RPMI8226 (cell line): ENCODE measurements around the gene ATP6V0E2.

Source experiments
- DNase-seq: peaks from one replicate; pipeline ENCODE4 v3.0.0-alpha.2; 2015

The ATP6V0E2 gene

DNA sequence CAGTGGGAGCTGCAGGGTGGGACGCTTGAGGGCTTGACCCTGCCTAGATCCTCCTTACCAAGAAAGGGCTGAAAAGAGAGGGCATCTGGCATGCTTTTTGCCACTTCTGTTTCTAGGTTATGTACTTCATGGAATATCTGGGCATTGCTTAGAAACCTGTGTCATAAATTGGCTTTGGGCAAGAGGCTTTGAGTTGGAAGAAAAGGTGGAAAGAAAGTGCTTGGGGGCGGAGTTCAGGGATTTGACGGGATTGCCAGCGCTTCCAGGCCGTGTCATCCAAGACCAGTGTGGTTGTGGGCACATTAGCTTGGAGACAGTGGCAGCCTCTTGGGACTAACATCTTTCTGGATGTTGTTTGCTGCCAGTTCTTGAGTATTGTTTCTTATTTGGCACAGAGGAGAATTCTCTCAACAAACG is 34.8 kb upstream of the ATP6V0E2 start:
- no peak for DNase-seq

- DNase-seq, result no peak
Observed at GRCh38 chr7:149839933-149840332, 33.8 kb upstream of the ATP6V0E2 start.

DNA sequence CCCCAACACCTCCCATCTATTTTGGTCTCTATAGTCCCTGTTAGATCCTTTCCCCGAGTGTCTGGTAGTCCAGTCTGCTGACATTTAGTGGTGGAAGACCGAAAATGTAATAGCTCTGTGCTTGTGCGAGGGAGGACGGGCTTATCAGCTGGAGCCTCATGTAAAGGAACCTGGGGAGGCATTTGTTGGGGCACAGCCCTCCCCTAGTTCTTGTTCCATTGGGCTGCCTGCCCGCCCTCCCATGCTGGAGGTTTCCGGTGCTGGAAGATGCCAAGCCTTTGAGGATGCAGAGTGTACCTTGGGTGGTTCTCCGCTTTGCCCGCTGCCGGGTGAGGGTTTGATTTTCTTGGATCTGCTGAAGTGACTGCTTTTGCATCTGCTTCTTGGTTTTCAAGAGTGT is 30.2 kb upstream of the ATP6V0E2 start:
- DNase-seq, result no peak

- DNase-seq, result no peak
Observed at GRCh38 chr7:149844445-149844844, 29.3 kb upstream of the ATP6V0E2 start.

- DNase-seq, result peak; percentile 41
Observed at GRCh38 chr7:149845257-149845980, 28.4 kb upstream of the ATP6V0E2 start.

- DNase-seq, result no peak
Observed at GRCh38 chr7:149846021-149846420, 27.7 kb upstream of the ATP6V0E2 start.

GRCh38 chr7:149846436-149847046 is 27.2 kb upstream of the ATP6V0E2 start:
- no peak for DNase-seq

DNA sequence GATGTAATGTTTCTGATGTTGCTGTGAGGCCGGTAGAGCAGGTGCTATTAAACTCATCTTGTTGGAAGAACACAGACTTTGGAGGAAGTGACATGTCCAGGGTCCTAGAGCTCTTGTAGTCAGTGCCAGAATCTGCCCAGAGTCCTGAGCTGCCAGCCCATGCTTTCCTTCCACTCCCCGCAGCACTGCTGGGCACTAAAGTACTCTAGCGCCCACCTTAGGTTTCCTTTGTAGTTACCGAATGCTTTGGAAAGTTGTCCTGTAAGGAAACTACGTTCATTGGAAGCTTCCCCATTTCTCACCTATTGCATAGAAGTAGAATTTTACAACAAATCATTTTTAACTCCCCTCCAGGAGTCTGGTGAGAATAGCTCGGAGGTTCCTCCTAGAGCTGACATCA is 24.6 kb upstream of the ATP6V0E2 start:
- no peak for DNase-seq

- DNase-seq, result no peak
Observed at GRCh38 chr7:149850007-149850594, 23.7 kb upstream of the ATP6V0E2 start.

DNA sequence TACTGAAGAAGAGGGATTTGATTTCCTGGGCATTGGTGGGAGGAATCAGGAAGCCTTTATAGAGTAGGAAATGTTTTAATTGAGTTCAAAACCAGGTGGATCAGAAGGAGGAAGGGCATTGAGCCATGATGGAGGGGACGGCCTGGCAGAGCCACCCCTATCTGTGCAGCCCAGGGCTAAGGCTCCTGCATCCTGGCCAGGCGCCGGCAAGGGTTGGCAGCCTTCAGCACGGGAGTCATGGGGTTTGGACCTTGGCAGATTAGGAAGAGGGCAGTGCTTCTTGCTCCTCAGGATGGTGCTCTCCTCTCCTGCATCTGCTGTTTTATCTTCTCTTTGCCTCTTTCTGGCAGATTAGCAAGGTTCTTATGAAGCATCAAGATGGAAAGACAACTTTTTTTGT is 23.1 kb upstream of the ATP6V0E2 start:
- no peak for DNase-seq

DNA sequence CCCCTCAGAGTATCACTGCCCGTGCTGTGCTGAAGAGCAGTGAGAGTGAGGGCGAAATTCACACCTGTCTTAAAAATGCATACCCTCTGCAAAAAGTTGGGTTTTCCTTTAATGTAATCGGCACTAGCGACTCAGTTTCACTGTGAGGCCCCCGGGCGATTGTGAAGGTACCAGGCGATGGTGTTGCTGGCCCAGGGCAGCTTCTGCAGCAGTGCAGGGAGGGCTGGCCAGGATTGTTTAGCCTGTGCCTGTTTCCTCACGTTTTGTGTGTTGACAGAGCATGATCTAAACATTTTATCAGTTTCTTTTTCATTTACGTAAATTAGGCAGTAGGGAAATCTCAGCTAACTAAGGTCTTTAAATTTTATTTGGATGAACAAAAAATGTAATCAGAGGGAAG is 22.3 kb upstream of the ATP6V0E2 start:
- DNase-seq, result no peak

GRCh38 chr7:149853157-149853556 is 20.6 kb upstream of the ATP6V0E2 start:
- DNase-seq, result no peak

GRCh38 chr7:149854611-149855360 is 19.0 kb upstream of the ATP6V0E2 start:
- DNase-seq, result peak; percentile 96

- DNase-seq, result no peak
Observed at GRCh38 chr7:149855361-149856305, 18.1 kb upstream of the ATP6V0E2 start.

GRCh38 chr7:149856583-149856982 is 17.2 kb upstream of the ATP6V0E2 start:
- no peak for DNase-seq

DNA sequence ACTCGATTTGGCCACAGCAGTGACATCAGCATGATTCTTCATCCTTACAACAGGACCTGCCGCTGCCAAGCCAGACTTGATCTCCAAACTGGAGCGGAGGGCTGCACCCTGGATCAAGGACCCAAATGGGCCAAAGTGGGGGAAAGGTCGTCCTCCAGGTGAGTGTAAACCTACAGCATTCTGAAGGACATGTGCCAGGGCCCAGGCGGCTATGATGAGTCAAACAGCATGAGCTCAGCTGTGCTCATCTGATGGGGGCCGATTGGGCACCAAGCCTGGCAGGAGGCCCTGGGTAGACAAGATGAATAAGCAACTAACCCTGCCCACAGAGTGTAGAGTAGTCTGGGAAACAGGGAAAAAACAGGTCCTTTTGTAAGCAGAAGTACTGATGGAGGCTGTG is 14.4 kb upstream of the ATP6V0E2 start:
- DNase-seq, result no peak

- no peak for DNase-seq
Observed at GRCh38 chr7:149859876-149860275, 13.9 kb upstream of the ATP6V0E2 start.

GRCh38 chr7:149860821-149861727 is 12.7 kb upstream of the ATP6V0E2 start:
- no peak for DNase-seq

DNA sequence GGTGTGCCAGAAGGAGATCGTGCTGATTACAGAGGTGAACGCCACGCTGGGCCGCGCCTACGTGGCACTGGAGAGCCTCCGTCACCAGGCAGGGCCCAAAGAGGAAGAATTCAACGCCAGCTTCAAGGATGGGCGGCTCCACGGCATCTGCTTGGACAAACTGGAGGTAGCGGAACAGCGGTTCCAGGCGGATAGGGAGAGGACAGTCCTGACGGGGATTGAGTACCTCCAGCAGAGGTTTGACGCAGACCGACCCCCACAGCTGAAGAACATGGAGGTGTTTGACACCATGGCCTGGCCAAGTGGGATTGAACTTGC is 12.1 kb upstream of the ATP6V0E2 start:
- no peak for DNase-seq

DNA sequence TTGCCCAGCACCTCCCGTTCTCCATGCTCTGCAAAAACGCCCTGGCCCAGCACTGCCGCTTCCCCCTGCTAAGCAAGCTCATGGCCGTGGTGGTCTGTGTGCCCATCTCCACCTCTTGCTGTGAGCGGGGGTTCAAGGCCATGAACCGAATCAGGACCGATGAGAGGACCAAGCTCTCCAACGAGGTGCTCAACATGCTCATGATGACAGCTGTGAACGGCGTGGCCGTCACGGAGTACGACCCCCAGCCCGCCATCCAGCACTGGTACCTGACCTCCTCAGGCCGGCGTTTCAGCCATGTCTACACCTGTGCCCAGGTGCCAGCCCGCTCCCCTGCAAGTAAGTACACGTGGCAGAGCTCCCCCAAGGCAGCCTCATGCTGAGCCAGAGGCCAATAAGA is 11.6 kb upstream of the ATP6V0E2 start:
- DNase-seq, result no peak

DNA sequence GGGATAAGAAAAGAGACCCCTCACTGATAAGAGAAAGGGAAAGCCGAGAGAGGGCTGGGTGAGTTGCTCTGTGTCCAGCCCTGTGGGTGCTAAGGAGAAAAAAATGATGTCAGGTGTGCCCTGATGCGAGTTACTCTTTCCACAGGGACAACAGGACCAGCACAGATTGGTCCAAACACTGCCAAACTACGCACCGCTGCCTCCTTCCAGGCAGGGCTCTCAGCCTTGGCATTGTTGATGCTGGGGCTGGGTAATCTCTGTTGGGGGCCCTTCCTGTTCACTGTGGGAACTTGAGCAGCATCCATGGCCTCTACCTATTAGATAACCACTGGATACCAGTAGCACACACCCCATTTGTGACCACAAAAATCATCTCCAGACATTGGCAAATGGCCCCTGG is 10.3 kb upstream of the ATP6V0E2 start:
- no peak for DNase-seq

DNA sequence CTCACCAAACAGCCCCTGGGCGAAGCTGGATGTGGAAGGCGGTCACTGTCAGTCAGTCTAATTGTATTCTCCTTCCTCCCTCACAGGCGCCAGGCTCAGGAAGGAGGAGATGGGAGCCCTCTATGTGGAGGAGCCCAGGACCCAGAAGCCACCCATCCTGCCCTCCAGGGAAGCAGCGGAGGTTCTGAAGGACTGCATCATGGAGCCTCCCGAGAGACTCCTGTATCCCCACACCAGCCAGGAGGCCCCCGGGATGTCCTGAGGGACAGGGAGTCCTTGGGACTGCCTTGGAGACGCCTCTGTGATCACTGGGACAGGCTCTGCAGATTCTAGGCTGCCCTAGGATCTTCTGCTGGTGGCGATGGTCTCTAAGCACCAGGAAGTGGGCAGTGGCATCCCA is 9.7 kb upstream of the ATP6V0E2 start:
- no peak for DNase-seq
